Fibroblast of the conjunctiva (primary cell): ENCODE results near the gene SF1.

ENCODE experiments used
- DNase-seq: peaks from one replicate; pipeline ENCODE4 v3.0.0-alpha.2; 2010; ENCODE audit warnings: low read depth

Gene SF1

GRCh38 chr11:64745189-64745520 is 33.2 kb downstream of the SF1 start:
- no peak for DNase-seq

DNA sequence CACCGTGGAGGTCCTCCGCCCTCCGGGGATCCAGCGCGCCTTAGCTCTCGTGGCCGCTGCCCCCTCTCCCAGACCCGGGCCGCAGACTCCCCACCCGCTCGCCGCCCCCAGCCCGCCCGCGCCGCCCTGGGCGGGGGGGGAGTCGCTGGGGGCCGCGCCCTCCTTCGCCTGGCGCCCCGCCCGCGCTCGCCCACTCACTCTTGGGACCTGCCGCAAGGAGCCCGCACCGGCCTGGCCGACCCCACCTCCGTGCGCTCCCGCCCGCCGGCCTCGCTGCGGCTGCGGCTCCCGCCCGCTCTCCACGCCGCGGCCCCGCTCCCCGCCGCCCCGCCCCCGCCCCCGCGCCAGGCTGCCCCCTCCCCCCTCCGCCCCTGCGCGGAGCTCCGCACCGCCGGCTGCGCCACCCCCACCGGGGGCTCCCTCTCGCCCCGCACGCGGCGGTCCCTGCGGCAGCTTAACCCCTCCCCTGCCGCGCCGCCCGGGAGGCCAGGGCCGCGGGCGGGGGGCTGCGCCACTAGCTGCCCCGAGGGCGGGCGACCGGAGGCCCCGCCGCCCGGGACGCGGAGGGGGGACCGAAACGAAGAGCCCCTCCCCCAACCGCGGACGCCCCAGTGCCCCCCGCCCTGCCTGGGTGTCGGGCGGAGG is 33.7 kb downstream of the SF1 start:
- no peak for DNase-seq

DNA sequence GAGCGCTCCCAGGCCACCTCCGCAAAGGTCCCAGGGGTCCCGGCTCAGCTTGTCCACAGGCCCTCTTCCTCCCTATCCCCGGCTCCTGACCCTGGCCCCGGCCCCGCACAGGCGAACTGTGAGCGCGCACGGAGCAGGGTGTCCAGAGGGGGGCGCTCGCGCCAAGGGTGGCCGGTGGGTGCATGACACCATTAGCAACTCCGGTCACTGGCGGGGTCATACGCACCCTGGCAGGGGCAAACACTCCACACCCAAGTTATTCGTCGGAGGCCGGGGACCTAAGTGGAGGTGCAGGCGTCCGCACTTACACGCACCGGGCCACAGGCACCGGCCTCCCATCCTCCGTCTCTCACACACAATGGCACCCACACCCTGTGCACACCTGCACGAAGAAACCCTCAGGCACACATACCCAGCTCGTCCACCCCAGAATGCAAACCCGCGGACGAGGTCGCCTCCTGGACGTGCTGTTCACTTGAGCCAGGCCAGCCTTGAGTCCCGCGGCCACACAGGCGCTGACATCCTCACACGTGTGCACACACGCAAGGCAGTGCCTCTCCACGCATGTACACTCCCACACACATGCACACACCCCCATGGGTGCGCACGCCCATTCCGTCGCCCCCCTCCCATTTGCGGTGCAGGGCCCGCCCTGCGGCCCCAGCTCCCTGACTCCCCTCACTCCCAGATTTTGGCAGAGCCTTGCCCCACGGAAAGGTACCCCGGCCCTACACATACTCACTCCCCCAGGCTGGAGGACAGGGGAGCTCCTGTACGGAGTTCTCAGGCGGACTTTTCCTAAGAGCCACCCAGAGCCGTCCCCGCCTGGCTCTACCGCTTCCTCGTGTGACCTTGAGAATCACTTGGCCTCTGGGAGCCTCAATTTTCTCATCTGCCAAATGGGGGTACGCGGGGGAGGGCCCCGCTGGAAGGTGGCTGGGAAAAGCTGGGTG is 34.5 kb downstream of the SF1 start, which contains the start of gene RASGRP2:
RASGRP2 (minus strand) TSS at position 552 of the 953 bp plus-strand sequence. CDS start 1,276 bp downstream, outside the sequence.
- DNase-seq = no peak

DNA sequence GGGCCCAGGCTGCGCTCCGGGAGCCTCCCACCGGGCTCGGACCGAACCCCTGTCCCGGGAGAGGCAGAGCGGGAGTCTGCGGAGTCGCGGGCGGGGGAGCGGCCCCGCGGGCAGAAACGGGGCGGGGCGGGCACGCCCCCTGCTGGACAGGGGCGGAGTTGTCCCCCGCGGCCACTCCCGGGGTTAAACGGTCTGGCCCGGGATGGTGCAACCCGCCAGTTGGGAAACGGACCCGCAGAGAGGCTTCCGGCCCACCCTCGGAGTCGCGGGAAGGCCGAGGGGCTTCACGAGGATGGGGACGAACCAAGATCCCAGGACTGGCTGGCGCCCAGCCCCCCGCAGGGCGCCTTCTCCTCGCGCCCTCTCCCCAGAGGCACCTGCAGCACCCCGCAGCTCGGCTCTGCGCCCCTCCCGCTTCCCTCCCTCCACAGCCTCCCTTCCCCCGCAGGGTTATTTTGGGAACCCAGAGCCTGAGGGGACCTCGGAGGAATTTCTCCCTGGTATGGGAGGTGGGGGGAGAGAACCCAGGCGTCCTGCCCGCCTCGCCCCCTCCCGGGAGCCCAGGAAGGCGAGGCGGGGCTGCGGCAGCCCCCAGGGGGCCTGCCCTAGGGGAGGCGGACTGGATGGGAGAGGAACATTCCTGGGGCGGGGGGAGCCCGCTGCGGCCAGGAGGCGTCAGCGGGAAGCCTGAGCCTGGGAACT is 35.3 kb downstream of the SF1 start:
- DNase-seq = no peak

DNA sequence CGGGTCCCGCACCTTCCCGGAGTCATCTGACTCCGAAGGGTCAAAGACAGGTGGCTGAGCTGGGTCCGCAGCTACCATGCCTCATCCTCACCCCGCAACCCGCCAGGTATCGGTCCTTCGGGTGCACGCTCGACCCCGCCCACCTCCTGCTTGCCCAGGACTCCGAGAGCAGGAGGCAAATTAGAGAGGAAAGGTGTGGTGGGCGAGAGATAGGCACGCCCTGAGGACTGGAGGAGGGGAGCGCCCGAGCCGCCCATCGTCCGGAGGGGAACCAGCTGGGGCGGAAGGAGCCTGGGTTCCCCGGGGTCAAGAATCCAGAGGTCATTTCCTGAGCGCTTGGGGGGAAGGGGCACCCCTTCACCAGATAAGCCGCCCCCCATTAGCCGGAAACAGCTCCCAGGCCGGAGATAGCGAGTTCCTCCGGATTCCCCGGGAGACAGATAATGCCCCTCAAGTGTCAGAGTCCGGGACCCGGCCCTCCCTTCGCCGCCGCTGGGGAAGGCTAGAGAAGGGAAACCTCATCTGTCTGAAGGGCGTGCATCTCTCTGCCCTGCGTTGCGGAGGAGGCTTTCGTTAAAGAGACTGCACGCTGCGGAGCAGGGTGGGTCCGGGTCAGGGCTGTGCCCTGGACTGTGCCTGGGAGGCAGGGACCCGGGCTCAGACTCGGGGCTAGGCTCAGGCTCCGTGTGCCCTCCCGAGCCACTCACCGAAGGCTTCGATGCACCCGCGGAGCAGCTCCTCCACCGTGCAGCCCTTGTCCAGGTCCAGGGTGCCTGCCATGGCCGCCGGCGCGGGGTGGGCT is 36.1 kb downstream of the SF1 start:
- DNase-seq = no peak

DNA sequence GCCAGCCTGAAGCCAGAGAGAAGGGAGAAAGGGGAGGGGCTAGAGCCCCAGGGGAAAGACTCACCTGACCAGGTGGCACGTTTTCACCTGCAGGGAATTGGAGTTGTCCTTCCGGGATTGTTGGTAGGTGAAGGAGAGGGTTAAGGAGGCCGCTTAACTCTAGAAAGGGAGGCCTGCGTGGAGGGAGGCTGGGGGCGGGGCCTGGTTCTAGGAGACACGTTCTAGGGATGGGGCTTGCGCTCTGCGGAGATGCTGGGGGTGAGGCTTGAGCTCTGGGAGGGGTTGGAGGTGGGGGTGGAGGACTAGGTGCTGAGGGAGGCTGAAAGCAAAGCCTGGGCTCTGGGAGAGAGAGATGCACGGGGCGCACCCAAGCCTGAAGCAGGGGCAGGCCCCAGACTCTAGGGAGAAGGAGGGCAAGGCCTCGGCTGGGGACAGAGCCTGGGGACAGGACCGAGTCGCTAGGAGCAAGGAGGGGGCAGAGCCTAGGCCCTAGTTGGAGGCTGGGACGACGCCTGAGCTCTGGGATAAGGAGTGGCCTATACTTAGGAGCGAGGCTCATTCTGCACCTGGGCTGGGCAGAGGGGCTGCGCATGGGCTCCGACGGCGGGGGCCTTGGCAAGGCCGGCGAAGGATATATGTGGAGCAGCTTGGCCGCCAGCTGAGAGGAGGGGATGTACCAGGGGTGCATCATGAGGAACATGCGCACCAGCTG is 36.8 kb downstream of the SF1 start:
- no peak for DNase-seq

GRCh38 chr11:64739871-64740270 is 38.5 kb downstream of the SF1 start:
- no peak for DNase-seq

DNA sequence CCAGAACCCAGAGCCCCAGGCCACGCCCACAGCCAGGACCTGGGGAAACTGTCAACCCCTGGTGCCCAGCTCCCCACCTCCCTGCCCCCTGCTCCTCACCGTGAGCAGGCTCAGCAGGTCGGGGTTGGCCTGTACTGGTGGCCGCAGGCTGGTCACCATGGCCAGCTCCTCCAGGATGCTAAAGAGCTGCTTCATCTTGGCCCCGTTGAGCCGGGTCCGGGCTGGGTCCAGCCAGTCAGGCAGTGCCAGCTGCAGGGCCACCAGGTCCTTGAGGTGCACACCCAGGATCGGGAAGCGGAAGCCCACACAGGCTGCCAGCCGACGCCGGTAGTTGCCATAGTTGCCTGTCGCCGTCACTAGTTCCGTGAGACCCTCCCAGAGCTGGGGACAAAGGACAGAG is 41.7 kb downstream of the SF1 start:
- DNase-seq = no peak

DNA sequence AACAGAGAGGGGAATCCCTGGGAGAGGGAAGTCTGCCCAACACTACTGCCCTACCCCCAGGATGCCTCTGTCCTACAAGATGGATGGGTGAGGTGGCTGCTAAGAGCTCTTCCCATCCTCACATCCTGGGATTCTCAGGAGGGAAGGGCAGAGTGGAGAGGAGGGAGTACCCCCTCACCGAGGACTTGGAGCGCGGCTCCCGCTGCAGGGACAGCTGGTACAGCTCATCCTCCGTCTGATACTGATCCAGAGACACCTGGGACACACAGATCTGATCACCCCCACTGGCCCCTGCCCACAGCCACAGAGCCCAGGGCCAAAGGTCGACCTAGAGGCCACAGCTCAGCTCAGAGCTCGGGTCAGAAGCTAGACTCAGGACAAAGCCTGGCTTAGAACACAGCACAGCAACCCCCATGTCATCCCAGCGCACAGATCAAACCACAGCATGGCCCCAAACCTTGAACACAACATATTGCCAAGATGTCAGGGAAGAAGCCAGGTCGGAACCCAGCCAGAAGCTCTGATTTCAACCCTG is 42.5 kb downstream of the SF1 start:
- no peak for DNase-seq

- no peak for DNase-seq
Observed at GRCh38 chr11:64734811-64735724, 43.3 kb downstream of the SF1 start.

GRCh38 chr11:64731601-64732000 is 46.7 kb downstream of the SF1 start:
- no peak for DNase-seq

- no peak for DNase-seq
Observed at GRCh38 chr11:64729851-64730382, 48.4 kb downstream of the SF1 start.

- DNase-seq = no peak
Observed at GRCh38 chr11:64728757-64729365, 49.5 kb downstream of the SF1 start.

DNA sequence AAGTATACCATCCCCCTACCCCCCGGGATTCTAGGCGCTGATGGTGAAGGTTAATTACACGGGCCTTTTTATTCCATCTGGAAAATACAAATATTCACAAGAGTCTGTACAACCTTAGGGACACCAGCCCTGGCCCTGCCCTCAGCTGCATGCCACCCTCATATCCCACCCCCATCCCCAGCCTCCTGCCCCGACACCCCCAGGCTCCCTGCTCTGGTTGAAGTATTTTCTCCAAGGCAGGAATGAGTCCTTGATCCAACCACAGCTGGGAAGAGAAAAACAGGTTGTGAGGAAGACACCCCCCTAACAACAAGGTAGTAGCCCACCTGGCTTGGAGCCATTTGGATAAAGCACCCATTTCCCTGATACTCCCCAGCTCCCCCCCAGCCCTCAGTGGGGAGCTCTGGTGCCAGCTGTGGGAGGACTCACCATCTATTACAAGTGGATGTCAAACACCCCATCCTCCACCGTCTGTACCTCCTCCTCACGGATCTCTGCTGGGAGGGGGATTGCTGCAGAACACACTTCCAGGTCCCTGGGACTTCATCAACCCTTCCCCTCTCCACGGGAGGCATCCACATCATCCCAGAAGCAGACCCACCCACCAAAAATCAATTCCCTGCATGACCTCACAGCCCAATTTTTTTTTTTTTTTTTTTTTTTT is 51.3 kb downstream of the SF1 start:
- DNase-seq = no peak

DNA sequence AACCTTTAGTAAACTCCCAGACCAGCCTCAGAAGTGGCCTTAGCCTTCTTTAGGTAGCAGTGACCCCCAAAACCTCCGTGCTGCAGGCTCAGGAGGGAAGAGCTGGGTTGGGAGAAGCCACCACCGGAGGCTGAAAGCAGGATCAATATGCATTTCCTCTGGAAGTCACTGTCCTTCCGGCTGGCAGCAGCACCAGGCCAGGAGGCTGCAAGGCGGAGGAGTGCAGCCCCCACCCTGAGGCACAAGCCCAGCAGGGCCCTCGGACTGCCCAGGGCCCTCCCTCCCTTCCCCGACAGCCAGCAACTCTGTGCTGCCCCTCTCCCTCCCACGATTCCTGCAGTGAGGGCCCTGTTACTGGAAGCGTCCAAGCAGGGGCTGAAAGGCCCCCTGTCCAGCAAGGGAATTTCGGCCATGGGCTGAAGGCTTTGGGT is 52.1 kb downstream of the SF1 start:
- no peak for DNase-seq

DNA sequence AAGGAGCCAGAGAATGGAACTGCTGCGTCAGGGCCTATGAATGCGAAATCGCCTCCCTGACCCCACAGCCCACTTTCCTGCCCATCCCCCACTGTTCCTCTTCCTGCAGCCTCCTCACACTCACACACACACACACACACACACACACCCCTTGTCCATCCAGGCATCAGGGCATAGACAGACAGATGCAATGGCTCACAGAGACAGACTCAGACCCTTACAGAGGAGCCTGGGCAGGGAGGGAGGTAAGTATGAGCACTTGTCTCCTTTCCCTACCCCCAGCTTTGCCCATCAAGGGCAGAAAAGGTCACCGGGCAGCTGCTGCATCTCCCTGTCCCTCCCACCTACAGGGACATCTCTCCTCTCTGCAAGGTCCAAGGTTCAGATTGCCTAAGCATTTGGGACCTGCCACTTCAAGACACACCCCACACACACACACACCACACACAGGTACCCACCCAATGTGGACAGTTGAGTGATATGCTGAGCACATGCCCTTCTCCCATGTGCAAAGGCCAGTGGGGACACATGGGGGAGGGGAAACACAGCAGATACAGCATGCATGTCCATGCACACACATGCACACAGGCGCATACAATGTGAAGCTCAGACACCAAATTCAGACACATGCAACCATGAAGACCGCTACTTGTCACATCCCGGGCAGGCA is 53.3 kb downstream of the SF1 start:
- no peak for DNase-seq

- no peak for DNase-seq
Observed at GRCh38 chr11:64723907-64724862, 54.2 kb downstream of the SF1 start.
